Duodenal mucosa (tissue), 2 donors: Measurements from ENCODE around the gene FALEC.

ENCODE experiments used
- H3K27ac ChIP-seq: one replicate; pipeline ENCODE4 v1.7.0; 2013; ENCODE audit warnings: low read depth, low read length
- H3K27me3 ChIP-seq, 2 donors: one replicate each; pipeline ENCODE4 v1.7.0; 2013; ENCODE audit warnings: low read length in 2 of 2, control low read depth in 1 of 2; ENCODE audit not compliant: insufficient read depth in 2 of 2, control insufficient read depth in 1 of 2
- H3K36me3 ChIP-seq, 2 donors: one replicate each; pipeline ENCODE4 v1.7.0; 2013; ENCODE audit warnings: low read length in 2 of 2, control low read depth in 1 of 2; ENCODE audit not compliant: insufficient read depth in 2 of 2, control insufficient read depth in 1 of 2
- H3K4me1 ChIP-seq, 2 donors: one replicate each; pipeline ENCODE4 v1.7.0; 2013; ENCODE audit warnings: low read length in 2 of 2, control low read depth in 1 of 2; ENCODE audit not compliant: insufficient read depth in 2 of 2, control insufficient read depth in 1 of 2
- H3K4me3 ChIP-seq, 2 donors: one replicate each; pipeline ENCODE4 v1.7.0; 2013; ENCODE audit warnings: low read length in 2 of 2, low read depth in 1 of 2
- H3K9ac ChIP-seq, 2 donors: one replicate each; pipeline ENCODE4 v1.7.0; 2013; ENCODE audit warnings: low read length in 2 of 2, low read depth in 1 of 2
- H3K9me3 ChIP-seq, 2 donors: one replicate each; pipeline ENCODE4 v1.7.0; 2013; ENCODE audit warnings: low read length in 2 of 2, control low read depth in 1 of 2; ENCODE audit not compliant: control insufficient read depth in 1 of 2

Gene FALEC

GRCh38 chr1:150574260-150575071, 58.9 kb downstream of the FALEC start:
- H3K27ac ChIP-seq: peak overlapping the region; percentile 61
- peaks cover 57 to 68% of the 10 kb centered on the region in 2 donors for H3K36me3 ChIP-seq
- no peaks in the 10 kb centered on the region for H3K27me3 ChIP-seq
- peak overlapping the region; percentile 99 to 100 for H3K9ac ChIP-seq
- peak overlapping the region; percentile 93 to 97 for H3K4me3 ChIP-seq
- H3K9me3 ChIP-seq: peaks cover 0 to 2% of the 10 kb centered on the region in 2 donors
- peaks cover 20 to 44% of the 10 kb centered on the region in 2 donors for H3K4me1 ChIP-seq

GRCh38 chr1:150575072-150575489, 59.5 kb downstream of the FALEC start:
- H3K27ac ChIP-seq: peak overlapping the region; percentile 61
- H3K9me3 ChIP-seq: peaks cover 0 to 2% of the 10 kb centered on the region in 2 donors
- peak overlapping the region; percentile 93 to 97 for H3K4me3 ChIP-seq
- H3K9ac ChIP-seq: peak overlapping the region; percentile 99 to 100
- peaks cover 22 to 41% of the 10 kb centered on the region in 2 donors for H3K4me1 ChIP-seq
- H3K36me3 ChIP-seq: peaks cover 57 to 62% of the 10 kb centered on the region in 2 donors
- no peaks in the 10 kb centered on the region for H3K27me3 ChIP-seq

- Histone ChIP-seq H3K27ac (peak overlapping the region; percentile 99), H3K36me3 (peaks cover 57 to 58% of the 10 kb centered on the region in 2 donors), H3K4me1 (peaks cover 25 to 44% of the 10 kb centered on the region in 2 donors), H3K4me3 (peak overlapping the region; percentile 93 to 97), H3K9ac (peak overlapping the region; percentile 99 to 100), H3K27me3 (no peaks in the 10 kb centered on the region), H3K9me3 (peaks cover 0 to 2% of the 10 kb centered on the region in 2 donors)
Observed at GRCh38 chr1:150575518-150576366, 60.2 kb downstream of the FALEC start.

GRCh38 chr1:150576367-150576711, 60.8 kb downstream of the FALEC start:
- Histone ChIP-seq H3K27ac (peak overlapping the region; percentile 99), H3K36me3 (peaks cover 53 to 57% of the 10 kb centered on the region in 2 donors), H3K9ac (peak overlapping the region; percentile 99 to 100), H3K27me3 (no peaks in the 10 kb centered on the region), H3K9me3 (peaks cover 0 to 2% of the 10 kb centered on the region in 2 donors), H3K4me1 (peaks cover 29 to 39% of the 10 kb centered on the region in 2 donors), H3K4me3 (peak overlapping the region; percentile 93 to 97)

GRCh38 chr1:150576794-150577556, 61.4 kb downstream of the FALEC start:
- Histone ChIP-seq H3K9ac (peak overlapping the region; percentile 99 to 100), H3K9me3 (peaks cover 0 to 2% of the 10 kb centered on the region in 2 donors), H3K27me3 (no peaks in the 10 kb centered on the region), H3K4me3 (peak overlapping the region; percentile 93 to 97), H3K27ac (peak overlapping the region; percentile 99), H3K4me1 (peaks cover 29 to 39% of the 10 kb centered on the region in 2 donors), H3K36me3 (peaks cover 52 to 57% of the 10 kb centered on the region in 2 donors)

GRCh38 chr1:150577557-150578271, 62.2 kb downstream of the FALEC start:
- peak overlapping the region; percentile 99 for H3K27ac ChIP-seq
- peak overlapping the region; percentile 93 to 97 for H3K4me3 ChIP-seq
- peaks cover 29 to 39% of the 10 kb centered on the region in 2 donors for H3K4me1 ChIP-seq
- peaks cover 48 to 54% of the 10 kb centered on the region in 2 donors for H3K36me3 ChIP-seq
- no peaks in the 10 kb centered on the region for H3K27me3 ChIP-seq
- peaks cover 0 to 2% of the 10 kb centered on the region in 2 donors for H3K9me3 ChIP-seq
- H3K9ac ChIP-seq: peak overlapping the region; percentile 99 to 100

- Histone ChIP-seq H3K4me1 (peaks cover 22 to 32% of the 10 kb centered on the region in 2 donors), H3K36me3 (peaks cover 40 to 47% of the 10 kb centered on the region in 2 donors), H3K9me3 (peaks cover 0 to 2% of the 10 kb centered on the region in 2 donors), H3K4me3 (peak overlapping the region; percentile 93 to 97), H3K9ac (peak overlapping the region; percentile 99 to 100), H3K27ac (peak overlapping the region; percentile 99), H3K27me3 (no peaks in the 10 kb centered on the region)
Observed at GRCh38 chr1:150578272-150579109, 62.9 kb downstream of the FALEC start.

GRCh38 chr1:150579110-150579944, 63.8 kb downstream of the FALEC start, which contains the start of gene MCL1:
Gene MCL1 (minus strand): TSS chr1:150579610. CDS start chr1:150579530, 80 bp downstream.
- Histone ChIP-seq H3K36me3 (peaks cover 34 to 44% of the 10 kb centered on the region in 2 donors), H3K27me3 (no peaks in the 10 kb centered on the region), H3K9me3 (peaks cover 0 to 2% of the 10 kb centered on the region in 2 donors), H3K4me1 (peaks cover 21 to 28% of the 10 kb centered on the region in 2 donors), H3K9ac (peak within 1 kb of the TSS; percentile 99 to 100), H3K27ac (peak within 1 kb of the TSS; percentile 99), H3K4me3 (peak within 1 kb of the TSS; percentile 93 to 97)
